HL-60 (cell line): ENCODE measurements around the gene C12orf60.

ENCODE experiments used
- DNase-seq, 2 experiments: peaks; one replicate each; pipeline ENCODE4 v3.0.0-alpha.2; 2010 to 2020; ENCODE audit warnings: low read depth in 1 of 2, low spot score in 1 of 2
- H3K27ac ChIP-seq: fragments of 250-450 bp; sonication (Bioruptor Pico); replicated peaks from 2 replicates; pipeline ENCODE4 v1.5.1; 2020; ENCODE audit warnings: mild to moderate bottlenecking, moderate library complexity
- H3K27me3 ChIP-seq: fragments of 250-450 bp; sonication (Bioruptor Pico); 2 replicates; pipeline ENCODE4 v1.5.1; 2021; ENCODE audit warnings: mild to moderate bottlenecking, moderate library complexity; ENCODE audit not compliant: insufficient read depth, poor library complexity, severe bottlenecking
- H3K4me3 ChIP-seq: replicated peaks from 2 replicates; pipeline ENCODE4 v1.5.1; 2011; ENCODE audit warnings: mild to moderate bottlenecking, control low read depth, low read length; ENCODE audit not compliant: insufficient read depth
- CTCF ChIP-seq: IDR thresholded peaks from one replicate; pipeline ENCODE4 v1.5.1; 2011; ENCODE audit warnings: low read length, control low read depth, inconsistent platforms; ENCODE audit not compliant: insufficient read depth
- GABPA ChIP-seq: IDR thresholded peaks from 2 replicates; pipeline ENCODE4 v1.6.1; 2012; ENCODE audit warnings: low read depth
- POLR2AphosphoS5 ChIP-seq: IDR thresholded peaks from 2 replicates; pipeline ENCODE4 v1.6.1; 2012; ENCODE audit warnings: low read depth
- SPI1 ChIP-seq: IDR thresholded peaks from 2 replicates; pipeline ENCODE4 v1.6.1; 2012; ENCODE audit warnings: low read depth, mild to moderate bottlenecking, borderline replicate concordance
- TF ChIP-seq, protein P1 (sequence below): IDR thresholded peaks from 2 replicates; pipeline ENCODE4 v1.6.1; 2012; ENCODE audit warnings: low read depth; ENCODE audit not compliant: insufficient replicate concordance

The C12orf60 gene

GRCh38 chr12:14868916-14869506 is 65.5 kb downstream of the C12orf60 start:
- TF ChIP-seq GABPA, result no peak
- TF ChIP-seq POLR2AphosphoS5, result no peak
- TF ChIP-seq SPI1, result no peak
- no peak for TF ChIP-seq CTCF
- TF ChIP-seq, protein P1, sequence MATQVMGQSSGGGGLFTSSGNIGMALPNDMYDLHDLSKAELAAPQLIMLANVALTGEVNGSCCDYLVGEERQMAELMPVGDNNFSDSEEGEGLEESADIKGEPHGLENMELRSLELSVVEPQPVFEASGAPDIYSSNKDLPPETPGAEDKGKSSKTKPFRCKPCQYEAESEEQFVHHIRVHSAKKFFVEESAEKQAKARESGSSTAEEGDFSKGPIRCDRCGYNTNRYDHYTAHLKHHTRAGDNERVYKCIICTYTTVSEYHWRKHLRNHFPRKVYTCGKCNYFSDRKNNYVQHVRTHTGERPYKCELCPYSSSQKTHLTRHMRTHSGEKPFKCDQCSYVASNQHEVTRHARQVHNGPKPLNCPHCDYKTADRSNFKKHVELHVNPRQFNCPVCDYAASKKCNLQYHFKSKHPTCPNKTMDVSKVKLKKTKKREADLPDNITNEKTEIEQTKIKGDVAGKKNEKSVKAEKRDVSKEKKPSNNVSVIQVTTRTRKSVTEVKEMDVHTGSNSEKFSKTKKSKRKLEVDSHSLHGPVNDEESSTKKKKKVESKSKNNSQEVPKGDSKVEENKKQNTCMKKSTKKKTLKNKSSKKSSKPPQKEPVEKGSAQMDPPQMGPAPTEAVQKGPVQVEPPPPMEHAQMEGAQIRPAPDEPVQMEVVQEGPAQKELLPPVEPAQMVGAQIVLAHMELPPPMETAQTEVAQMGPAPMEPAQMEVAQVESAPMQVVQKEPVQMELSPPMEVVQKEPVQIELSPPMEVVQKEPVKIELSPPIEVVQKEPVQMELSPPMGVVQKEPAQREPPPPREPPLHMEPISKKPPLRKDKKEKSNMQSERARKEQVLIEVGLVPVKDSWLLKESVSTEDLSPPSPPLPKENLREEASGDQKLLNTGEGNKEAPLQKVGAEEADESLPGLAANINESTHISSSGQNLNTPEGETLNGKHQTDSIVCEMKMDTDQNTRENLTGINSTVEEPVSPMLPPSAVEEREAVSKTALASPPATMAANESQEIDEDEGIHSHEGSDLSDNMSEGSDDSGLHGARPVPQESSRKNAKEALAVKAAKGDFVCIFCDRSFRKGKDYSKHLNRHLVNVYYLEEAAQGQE, result no peak
- no peak overlapping the region for H3K27ac ChIP-seq
- H3K27me3 ChIP-seq, result no peaks in the 10 kb centered on the region
- no peak for DNase-seq
- no peak overlapping the region for H3K4me3 ChIP-seq

DNA sequence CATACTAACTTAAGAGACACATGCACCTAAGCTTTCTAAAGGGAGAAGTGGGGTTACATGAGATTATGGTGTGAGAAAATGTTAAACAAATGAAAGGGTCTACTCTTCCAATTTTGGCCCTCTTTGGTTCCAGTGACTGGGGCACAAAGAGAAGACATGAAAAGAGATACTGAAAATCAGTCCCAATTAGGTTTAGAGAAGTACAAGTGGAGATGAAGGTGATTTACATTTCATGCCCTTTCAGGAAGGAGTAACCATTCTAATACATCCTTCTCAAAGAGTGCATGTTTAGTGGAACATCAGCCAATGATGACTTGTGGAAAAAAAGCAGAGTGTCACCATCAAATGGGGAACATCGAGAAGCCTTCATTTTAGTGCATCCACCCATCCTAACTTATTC is 67.8 kb downstream of the C12orf60 start:
- no peak for DNase-seq
- no peak overlapping the region for H3K4me3 ChIP-seq
- H3K27me3 ChIP-seq, result no peaks in the 10 kb centered on the region
- no peak overlapping the region for H3K27ac ChIP-seq
- no peak for TF ChIP-seq POLR2AphosphoS5
- TF ChIP-seq, protein P1, result no peak

- no peaks in the 10 kb centered on the region for H3K27me3 ChIP-seq
- TF ChIP-seq, protein P1, result no peak
- TF ChIP-seq GABPA, result no peak
- H3K4me3 ChIP-seq, result no peak overlapping the region
- no peak overlapping the region for H3K27ac ChIP-seq
- no peak for DNase-seq
These were observed 68.4 kb downstream of the C12orf60 start for GRCh38 chr12:14871886-14872285.

- no peaks in the 10 kb centered on the region for H3K27me3 ChIP-seq
- no peak overlapping the region for H3K27ac ChIP-seq
- TF ChIP-seq SPI1 (peak; percentile 86), POLR2AphosphoS5 (no peak)
- H3K4me3 ChIP-seq, result no peak overlapping the region
- peak; percentile 7 to 36 for DNase-seq
These were observed 70.1 kb downstream of the C12orf60 start for GRCh38 chr12:14873440-14874185.
